Bone marrow (tissue), 2 donors: Measurements from ENCODE around the gene NECAB3.
"Not testable (repeated sequence)": the region's sequence is repeated elsewhere in the genome, so short reads cannot be mapped to it uniquely, and the experiment has no call there.

Source experiments
- DNase-seq, 2 donors: peaks; one replicate each; lab custom pipeline; 2025; lab: John Stamatoyannopoulos, UW

NECAB3 gene

GRCh38 chr20:33674294-33675135 is at the start of gene NECAB3:
NECAB3 (minus strand) TSS chr20:33674428; CDS start chr20:33674352, 76 bp downstream.
- peak in 1 of 2 donors; percentile 52 for DNase-seq

- no peak for DNase-seq
Measured at GRCh38 chr20:33721391-33722140, 47.3 kb upstream of the NECAB3 start.

GRCh38 chr20:33719989-33720709 is 45.9 kb upstream of the NECAB3 start, which contains the start of gene PXMP4:
PXMP4 (minus strand) TSS chr20:33720310; CDS start chr20:33720207, 103 bp downstream.
- DNase-seq, result peak; percentile 54 to 95

GRCh38 chr20:33719277-33719988 is 45.2 kb upstream of the NECAB3 start:
- DNase-seq, result no peak

- DNase-seq, result no peak
Measured at GRCh38 chr20:33716498-33716897, 42.3 kb upstream of the NECAB3 start.

GRCh38 chr20:33713865-33714367 is 39.7 kb upstream of the NECAB3 start:
- no peak for DNase-seq

- DNase-seq, result no peak
Measured at GRCh38 chr20:33711446-33711738, 37.2 kb upstream of the NECAB3 start.

- no peak for DNase-seq
Measured at GRCh38 chr20:33710681-33711445, 36.6 kb upstream of the NECAB3 start.

GRCh38 chr20:33709905-33710541 is 35.8 kb upstream of the NECAB3 start:
- DNase-seq, result no peak

GRCh38 chr20:33709398-33709797 is 35.2 kb upstream of the NECAB3 start:
- no peak for DNase-seq

GRCh38 chr20:33707668-33708067 is 33.4 kb upstream of the NECAB3 start:
- no peak for DNase-seq

GRCh38 chr20:33704197-33704924 is 30.1 kb upstream of the NECAB3 start:
- DNase-seq, result no peak

- DNase-seq, result no peak
Measured at GRCh38 chr20:33703498-33704137, 29.4 kb upstream of the NECAB3 start.

GRCh38 chr20:33702861-33703260 is 28.6 kb upstream of the NECAB3 start:
- DNase-seq, result no peak

- DNase-seq, result no peak
Measured at GRCh38 chr20:33701629-33702450, 27.6 kb upstream of the NECAB3 start.

GRCh38 chr20:33700696-33701441 is 26.6 kb upstream of the NECAB3 start:
- DNase-seq, result not testable (repeated sequence)

GRCh38 chr20:33698966-33699365 is 24.7 kb upstream of the NECAB3 start:
- not testable (repeated sequence) for DNase-seq

- DNase-seq, result no peak
Measured at GRCh38 chr20:33697129-33697528, 22.9 kb upstream of the NECAB3 start.
